ENCODE data around the gene YTHDF1.

YTHDF1 gene

DNA sequence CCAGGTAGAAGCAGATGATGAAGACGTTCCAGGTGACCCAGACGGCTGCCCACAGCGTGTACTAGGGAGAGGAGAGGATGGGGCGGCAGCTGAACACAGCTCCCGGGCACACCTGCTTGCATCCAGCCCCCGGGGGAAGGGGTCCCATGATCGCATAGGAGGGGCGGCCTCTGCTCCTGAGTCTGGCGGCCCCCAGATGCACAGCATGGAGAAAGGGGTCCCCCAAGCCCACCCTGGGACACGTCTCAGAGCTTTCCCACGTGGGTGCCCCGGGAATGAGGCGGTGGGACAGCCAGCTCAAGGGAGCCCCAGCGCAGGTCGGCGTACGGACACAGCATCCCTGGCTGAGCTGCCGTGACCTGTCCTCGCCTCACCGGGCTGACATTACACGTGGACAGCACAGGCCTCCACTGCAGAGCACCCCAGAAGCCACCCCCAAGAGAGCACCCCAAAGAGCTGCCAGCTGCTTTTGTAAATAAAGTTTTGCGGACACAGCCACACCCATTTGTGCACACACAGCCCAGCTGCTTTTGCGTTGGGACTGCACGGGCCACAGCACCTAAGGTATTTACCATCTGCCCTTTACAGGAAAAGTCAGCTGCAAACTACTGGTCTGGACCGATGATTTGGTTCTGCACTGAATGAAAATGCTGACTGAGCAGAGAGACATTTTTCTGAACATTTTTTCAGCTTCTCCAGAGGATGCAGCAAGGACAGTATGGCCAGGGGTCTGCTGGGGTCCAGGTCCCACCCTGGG, 33.1 kb upstream of the YTHDF1 start:
- DNase-seq (ENCODE audit: low spot score), result no peak

GRCh38 chr20:63247671-63248228, 31.8 kb upstream of the YTHDF1 start:
- no peak for DNase-seq (ENCODE audit: low spot score)

DNA sequence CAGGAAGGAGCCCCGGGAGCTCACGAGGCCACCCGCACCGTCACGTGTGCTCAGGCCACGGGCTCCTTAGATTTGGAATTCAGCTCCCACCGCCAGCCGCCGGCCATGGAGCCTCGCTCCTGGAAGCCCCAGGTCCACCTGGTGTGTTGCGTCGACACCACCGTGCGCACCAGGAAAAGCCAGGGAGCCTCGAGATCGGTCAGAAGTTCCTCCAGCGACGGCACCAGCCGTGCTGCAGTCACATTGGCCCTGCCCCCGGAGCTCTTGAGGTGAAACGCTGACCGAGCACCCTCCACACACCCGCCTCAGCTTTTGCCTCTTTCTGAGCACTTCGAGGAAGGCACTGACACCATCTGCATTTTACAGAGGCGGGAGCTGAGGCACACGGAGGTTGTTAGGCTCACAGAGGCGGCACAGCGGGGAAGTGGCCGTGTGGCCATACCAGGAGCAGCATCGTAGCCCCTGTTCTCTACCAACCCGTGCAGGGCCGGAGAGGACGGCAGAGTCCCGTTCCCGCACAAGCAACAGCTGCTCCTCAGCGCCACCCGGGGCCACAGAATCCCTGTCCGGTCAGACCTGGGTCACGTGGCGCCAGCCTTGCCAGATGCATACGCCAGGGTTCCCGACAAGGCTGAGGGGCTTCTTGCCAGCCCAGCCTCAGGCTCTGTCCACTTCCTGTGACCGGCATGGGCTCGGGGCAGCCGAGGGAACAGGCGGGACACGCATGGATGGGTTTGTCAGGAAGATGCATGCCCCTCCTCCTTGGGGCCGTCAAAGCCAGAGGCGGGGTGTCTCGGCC, 30.8 kb upstream of the YTHDF1 start:
- DNase-seq (ENCODE audit: low spot score), result no peak

DNA sequence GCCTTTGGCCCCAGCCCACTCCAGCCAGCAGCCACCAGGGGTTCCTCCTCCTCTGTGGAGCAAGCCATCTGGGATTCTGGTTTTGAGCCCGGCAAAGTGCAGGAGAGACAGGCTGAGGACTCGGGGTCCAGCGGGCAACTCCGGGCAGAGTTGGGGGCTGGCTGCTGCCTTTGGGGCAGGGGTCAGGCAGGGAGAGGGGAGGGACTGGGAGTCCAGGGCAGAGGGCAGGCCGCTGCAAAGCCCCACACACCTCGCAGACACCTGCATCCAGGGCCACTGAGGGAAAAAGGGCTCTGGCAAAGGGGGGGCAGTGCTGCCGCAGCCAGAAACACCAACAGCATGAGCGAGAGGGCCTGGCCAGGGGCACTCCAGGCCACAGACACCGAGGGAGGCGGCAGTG, 28.5 kb upstream of the YTHDF1 start:
- no peak for DNase-seq (ENCODE audit: low spot score)

DNA sequence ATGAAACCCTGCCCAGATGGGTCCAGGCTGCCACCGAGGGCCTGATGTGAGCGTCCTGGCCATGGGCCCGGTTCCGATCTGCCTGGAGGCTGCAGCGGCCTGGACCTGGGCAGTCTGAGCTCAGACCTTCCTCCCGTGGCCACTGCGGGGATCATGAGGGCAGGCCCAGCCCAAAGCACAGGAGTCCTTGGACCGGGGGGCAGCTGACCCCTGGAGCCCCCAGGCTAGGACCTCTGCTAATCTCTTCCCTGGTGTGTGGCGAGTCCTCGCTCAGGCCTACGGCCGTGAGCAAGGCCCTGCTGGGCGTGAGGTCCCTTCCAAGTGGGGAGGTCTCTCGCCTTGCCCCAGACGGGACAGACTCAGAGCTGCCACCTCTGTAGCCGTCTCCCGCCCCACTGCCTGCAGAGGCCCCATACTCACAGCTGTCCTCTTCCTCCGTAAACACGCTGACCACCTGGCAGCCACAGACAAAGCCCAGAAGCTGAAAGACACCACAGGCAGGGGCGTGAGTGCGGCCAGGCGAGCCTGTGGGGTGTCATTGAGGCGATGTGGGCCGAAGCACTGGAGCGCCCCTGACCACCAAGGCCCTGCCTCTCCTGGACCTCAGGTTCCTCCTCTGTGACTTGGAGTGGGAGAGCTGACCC, 27.8 kb upstream of the YTHDF1 start:
- DNase-seq (ENCODE audit: low spot score), result no peak

DNA sequence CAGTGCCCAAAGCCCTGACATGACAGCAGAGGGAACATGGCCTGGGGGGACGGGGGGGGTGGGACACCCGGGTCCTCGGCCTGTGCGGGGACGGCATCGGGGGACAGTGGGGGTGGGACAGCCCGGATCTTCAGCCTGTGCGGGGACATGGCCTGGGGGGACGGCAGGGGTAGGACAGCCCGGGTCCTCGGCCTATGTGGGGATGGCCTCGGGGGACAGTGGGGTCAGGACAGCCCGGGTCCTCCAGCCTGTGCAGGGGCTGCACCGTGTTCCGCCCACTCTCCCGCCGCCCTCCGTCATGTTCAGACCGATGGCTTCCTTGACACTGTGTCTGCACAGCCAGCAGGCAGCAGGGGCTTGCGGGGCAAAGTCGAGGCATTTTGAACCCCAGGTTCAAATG, 26.8 kb upstream of the YTHDF1 start:
- no peak for DNase-seq (ENCODE audit: low spot score)

DNA sequence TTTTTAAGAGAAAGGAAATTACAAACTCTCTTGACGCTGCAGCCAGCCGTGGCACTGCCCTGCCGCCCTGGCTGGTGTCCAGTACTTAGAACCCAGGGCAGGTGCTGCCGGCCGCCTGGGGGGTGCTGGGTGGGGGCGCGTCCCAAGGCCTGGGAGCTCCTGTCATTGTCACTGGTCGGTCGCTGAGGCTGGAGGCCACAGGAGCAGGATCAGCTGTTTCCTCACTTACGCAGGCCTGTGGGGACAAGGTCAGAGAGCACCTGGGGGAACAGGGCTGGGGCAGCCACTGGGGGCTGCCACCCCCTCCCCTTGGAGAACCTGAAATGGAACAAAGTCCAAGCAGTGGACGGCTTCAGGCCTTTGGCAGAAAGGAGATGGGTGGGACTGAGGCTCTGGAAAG, 25.3 kb upstream of the YTHDF1 start:
- no peak for DNase-seq (ENCODE audit: low spot score)

DNA sequence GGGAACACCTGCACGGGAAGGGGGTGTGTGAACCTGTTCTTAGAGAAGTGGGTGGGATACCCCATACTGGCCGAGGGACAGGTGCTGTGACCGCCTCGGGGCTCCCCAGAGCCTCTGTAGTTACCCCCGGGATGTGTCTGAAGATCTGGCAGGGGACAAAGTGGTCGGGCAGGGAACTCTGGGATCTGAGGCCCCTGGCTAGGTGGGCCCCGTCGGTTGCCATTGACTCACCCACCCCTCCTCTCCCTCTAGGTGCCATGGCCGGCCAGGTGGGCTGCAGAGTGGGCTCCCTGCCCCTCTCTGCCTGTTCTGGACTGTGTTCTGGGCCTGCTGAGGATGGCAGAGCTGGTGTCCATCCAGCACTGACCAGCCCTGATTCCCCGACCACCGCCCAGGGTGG, 24.1 kb upstream of the YTHDF1 start:
- DNase-seq (ENCODE audit: low spot score), result no peak

GRCh38 chr20:63239431-63239830, 23.5 kb upstream of the YTHDF1 start:
- DNase-seq (ENCODE audit: low spot score), result no peak

DNA sequence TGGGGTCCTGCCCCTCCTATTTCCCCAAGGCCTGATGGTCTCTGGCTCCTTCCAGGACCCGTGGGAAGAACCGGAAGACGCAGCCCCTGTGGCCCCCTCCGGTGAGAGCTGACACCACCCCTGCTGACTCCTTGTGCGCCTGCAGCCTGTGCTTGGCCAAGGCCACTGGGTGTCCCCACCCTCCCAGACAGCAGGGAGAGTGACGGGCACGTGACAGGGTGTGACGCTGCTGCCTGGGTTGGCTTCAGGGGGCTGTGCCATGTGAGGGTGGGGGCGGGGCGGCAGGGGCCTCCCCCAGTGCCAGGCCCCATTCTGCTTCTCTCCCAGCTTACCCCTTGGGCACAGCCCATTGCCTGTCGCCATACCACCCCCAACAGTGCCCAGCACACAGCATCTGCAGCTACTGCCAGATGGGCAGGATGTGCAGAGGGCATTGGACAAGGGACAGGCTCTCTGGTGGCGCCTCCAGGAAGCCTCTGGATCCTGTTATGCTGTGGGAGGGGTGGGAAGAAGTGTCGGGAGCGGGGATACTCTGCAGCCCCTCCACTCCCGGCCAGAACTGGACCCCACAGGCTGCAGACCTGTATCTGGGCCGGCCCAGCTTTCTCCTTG, 22.7 kb upstream of the YTHDF1 start:
- no peak for DNase-seq (ENCODE audit: low spot score)

DNA sequence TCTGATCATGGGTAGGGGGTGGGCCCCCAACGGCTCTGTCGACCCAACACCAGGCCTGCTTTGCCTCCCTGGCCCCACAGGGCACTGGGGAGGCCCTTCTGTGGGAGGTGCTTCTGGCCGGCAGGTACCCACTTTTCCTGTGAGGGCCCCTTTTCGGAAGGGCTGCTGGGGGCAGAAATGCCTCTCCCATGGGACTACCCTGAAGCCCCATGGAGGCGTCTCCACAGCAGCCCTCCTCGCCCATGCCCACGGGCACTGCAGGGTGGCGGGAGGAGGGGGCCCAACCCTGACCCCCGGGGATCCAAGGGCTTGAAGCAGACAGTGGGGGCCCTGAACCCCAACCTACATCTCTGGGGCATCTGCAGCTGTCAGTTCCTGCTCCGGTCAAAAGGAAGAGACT, 22.1 kb upstream of the YTHDF1 start:
- no peak for DNase-seq (ENCODE audit: low spot score)

DNA sequence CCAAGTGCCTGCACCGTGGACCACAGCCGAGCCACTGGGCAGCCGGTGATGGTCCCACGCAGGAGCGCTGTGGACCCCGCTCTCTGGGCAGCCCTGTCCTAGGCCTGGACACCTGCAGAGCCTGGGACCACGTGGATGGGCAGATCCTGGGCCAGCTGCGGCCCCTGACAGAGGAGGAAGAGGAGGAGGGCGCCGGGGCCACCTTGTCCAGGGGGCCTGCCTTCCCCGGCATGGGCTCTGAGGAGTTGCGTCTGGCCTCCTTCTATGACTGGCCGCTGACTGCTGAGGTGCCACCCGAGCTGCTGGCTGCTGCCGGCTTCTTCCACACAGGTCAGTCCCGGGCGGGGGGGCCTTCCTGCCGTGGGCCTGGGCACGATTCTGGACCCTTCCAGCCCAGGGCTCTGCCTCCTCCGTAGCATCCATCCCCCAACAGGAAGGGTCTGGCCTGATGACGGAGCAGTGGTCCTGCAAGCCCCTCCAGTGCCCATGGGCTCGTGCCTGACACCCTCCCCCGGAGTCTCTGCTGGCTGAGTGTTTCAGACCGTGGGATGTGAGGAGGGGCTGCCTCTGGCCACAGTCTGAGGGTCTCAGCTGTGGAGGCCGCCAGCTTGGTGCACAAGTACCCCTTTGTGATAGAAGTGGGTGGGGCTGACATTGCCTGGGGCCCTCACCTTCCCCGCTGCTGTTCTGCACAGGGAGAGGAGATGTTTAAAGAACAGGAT, 20.3 kb upstream of the YTHDF1 start:
- DNase-seq (ENCODE audit: low spot score), result no peak

DNA sequence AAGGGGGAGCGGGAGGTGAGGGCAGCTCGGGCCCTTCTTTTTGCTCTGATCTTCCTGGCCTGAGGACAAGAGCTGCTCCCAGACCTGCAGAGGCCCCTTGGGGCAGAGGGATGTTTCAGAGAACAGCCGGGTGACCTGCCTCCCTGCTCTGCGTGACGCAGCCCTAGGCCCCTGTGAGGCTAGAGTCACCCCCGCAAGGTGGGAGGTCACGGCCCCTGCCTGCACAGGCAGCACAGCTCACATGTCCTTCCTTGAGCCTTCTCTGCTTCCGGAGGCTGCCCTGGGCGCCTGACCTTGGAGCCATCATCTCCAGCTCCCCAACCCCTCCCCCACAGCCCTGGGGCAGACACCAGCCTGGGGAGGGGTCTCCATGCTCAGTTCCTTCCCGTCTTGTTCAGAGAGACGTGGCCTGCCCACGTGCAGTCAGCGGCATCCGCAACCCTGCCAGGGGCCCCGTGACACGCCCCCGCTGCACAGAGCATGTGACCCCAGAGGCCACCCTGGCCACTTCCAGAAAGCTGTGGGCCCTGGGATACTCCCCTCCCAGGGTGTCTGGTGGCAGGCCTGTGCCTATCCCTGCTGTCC, 19.6 kb upstream of the YTHDF1 start, which contains the start of gene BIRC7:
BIRC7 (plus strand) TSS at position 507 of the 585 bp plus-strand sequence. CDS start 192 bp downstream, outside the sequence.
- DNase-seq (ENCODE audit: low spot score), result no peak

DNA sequence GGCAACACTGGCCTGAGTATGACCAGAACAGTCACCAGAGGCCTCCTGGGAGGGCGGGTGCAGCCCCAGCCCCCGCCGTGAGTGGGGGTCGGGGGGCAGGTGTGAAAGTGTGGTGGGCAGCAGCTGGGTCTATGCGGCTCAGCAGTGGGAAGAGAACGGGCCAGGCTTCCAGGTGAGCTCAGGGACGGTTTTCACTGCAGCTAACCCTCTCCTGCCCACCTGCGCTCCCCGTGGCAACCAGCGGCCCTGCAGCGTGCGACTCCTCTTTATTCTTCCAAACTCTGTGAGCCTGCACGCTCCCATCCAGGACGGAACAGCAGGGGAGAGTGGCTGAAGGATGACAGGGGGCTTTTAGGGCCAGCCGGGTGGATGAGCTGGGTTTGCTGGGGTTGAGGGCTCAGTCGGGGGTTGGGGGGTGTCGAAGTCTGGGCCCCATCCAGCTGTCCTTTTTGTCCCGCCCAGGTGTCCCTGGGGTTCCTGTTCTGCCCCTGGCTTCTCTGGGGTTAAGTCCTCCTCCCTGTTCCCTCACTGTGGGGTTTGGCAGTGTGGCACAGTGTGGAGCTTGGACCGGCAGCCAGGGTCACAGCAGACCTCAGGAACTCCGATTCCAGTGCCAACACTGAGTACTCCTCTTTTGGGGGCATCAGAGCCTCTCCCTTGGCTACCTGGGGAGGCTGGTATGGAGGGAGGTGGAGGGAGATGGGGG, 18.9 kb upstream of the YTHDF1 start:
- DNase-seq (ENCODE audit: low spot score), result no peak

GRCh38 chr20:63233924-63234323, 18.0 kb upstream of the YTHDF1 start:
- DNase-seq (ENCODE audit: low spot score), result no peak

GRCh38 chr20:63233061-63233344, 17.1 kb upstream of the YTHDF1 start:
- DNase-seq (ENCODE audit: low spot score), result no peak

GRCh38 chr20:63232235-63233060, 16.5 kb upstream of the YTHDF1 start:
- DNase-seq (ENCODE audit: low spot score), result peak; percentile 88

DNA sequence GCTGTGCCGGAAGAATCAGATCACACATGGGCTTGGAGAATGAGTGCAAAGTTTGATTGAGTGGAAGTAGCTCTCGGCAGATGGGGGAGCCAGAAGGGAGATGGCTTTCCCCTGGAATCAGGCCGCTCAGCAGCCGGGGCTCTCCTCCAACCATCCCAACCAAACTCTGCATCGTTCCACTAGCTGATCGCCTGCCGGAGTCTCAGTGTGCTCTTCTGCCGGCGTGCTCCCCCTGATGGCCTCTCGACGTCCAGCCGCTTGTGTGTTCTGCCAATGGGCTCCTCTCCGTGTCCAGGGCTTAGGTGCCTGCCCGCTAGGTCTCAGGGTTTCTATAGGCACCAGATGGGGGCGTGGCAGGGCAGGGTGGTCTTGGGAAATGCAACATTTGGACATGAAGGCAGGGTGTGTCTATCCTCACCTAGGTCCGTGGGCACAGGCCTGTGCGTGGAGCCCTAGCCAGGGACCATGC, 14.9 kb upstream of the YTHDF1 start:
- no peak for DNase-seq (ENCODE audit: low spot score)

DNA sequence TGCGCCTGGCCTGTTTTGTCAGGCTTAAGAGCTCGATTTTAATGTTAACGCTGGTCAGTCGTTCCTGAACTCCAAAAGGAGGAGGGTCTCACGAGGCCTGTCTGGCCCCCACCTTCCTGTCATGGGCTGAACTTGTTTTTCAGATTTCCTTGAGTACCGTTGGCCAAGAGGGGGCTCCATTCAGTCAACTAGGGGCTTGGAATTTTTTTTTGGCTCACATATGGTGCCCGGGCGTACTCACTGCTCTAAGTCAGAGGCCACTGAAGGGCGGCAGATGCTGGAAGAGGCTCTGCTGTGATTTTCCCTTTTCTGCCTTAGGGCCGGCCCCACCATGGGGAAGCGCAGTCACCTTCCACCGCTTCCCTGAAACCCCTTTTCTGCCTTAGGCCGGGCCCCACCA, 12.9 kb upstream of the YTHDF1 start:
- DNase-seq (ENCODE audit: low spot score), result no peak

- no peak for DNase-seq (ENCODE audit: low spot score)
Observed at GRCh38 chr20:63227260-63227659, 11.3 kb upstream of the YTHDF1 start.

Data from LoVo (cell line).